ENCODE measurements around the gene BTG2.
A peak's percentile ranks its signal among the peaks of the same experiment; 100 is the strongest.

Gene BTG2

GRCh38 chr1:203340112-203340790 is 34.9 kb downstream of the BTG2 start:
- peak; percentile 33 to 43 (median 38) for DNase-seq (ENCODE audit: low read depth in 3 of 3)

- DNase-seq (ENCODE audit: low read depth in 3 of 3), result peak in 1 of 3 experiments; percentile 41
These were observed 37.0 kb downstream of the BTG2 start for GRCh38 chr1:203342192-203342940.

GRCh38 chr1:203343956-203344754 is 38.8 kb downstream of the BTG2 start:
- no peak for DNase-seq (ENCODE audit: low read depth in 3 of 3)

GRCh38 chr1:203346060-203346768 is 40.9 kb downstream of the BTG2 start:
- DNase-seq (ENCODE audit: low read depth in 3 of 3), result no peak

GRCh38 chr1:203346769-203347102 is 41.4 kb downstream of the BTG2 start:
- DNase-seq (ENCODE audit: low read depth in 3 of 3), result no peak

- no peak for DNase-seq (ENCODE audit: low read depth in 3 of 3)
These were observed 43.8 kb downstream of the BTG2 start for GRCh38 chr1:203349166-203349565.

GRCh38 chr1:203349773-203350524 is 44.6 kb downstream of the BTG2 start:
- DNase-seq (ENCODE audit: low read depth in 3 of 3), result no peak

GRCh38 chr1:203351037-203351625 is 45.8 kb downstream of the BTG2 start, which contains the start of gene FMOD:
TSS of gene FMOD (minus strand) at chr1:203351122. CDS start at chr1:203348270, 2,852 bp downstream.
- DNase-seq (ENCODE audit: low read depth in 3 of 3), result peak in 1 of 3 experiments; percentile 8

GRCh38 chr1:203353486-203353885 is 48.2 kb downstream of the BTG2 start:
- DNase-seq (ENCODE audit: low read depth in 3 of 3), result no peak

GRCh38 chr1:203354246-203354645 is 48.9 kb downstream of the BTG2 start:
- DNase-seq (ENCODE audit: low read depth in 3 of 3), result no peak

GRCh38 chr1:203359010-203359571 is 53.8 kb downstream of the BTG2 start:
- DNase-seq (ENCODE audit: low read depth in 3 of 3), result no peak
